Hematopoietic multipotent progenitor cell (in vitro differentiated cells): ENCODE measurements around the gene RHOT1. TPM values are rescaled to one million over a fixed set of nuclear protein-coding genes. Genes with fewer than 3 reads are reported as not detected.

Experiments
- DNase-seq, 3 donors: peaks; one replicate each; pipeline ENCODE4 v3.0.0-alpha.2; 2011 to 2015; ENCODE audit warnings: low read depth in 2 of 3, low spot score in 2 of 3
- small RNA-seq: library from RNA; depleted of rRNA; stranded (forward); fragments of <200 nt; gene quantifications from one replicate; pipeline ENCODE3, GENCODE V24; 2012
- total RNA-seq: library from RNA; depleted of rRNA; stranded (reverse); fragments of >200 nt; gene quantifications from one replicate; pipeline ENCODE4 v1.2.3, GENCODE V29; 2012

RHOT1 gene
- total RNA-seq, 1 donor = 26.9 TPM

- peak in 1 of 3 donors; percentile 54 for DNase-seq
These were observed 124.3 kb downstream of the RHOT1 start for GRCh38 chr17:32266389-32267301.

- no peak for DNase-seq
These were observed 125.4 kb downstream of the RHOT1 start for GRCh38 chr17:32267690-32268205.

- DNase-seq = no peak
These were observed 126.5 kb downstream of the RHOT1 start for GRCh38 chr17:32268734-32269288.

GRCh38 chr17:32269377-32269776, 127.1 kb downstream of the RHOT1 start:
- DNase-seq = no peak

GRCh38 chr17:32271844-32272243, 129.5 kb downstream of the RHOT1 start:
- no peak for DNase-seq

- DNase-seq = no peak
These were observed 131.8 kb downstream of the RHOT1 start for GRCh38 chr17:32274101-32274500.

GRCh38 chr17:32274643-32275042, 132.3 kb downstream of the RHOT1 start:
- DNase-seq = no peak

Small RNAs within 50 kb of the gene (small RNA-seq; reads per million reads assigned to genes)
- 0.27 reads per million for gene UBL5P2

Other genes starting within 250 kb of the RHOT1 start
- gene UTP6, start 240.8 kb upstream of the RHOT1 start, total RNA-seq = 9.4 TPM
- 9.7 TPM for gene SUZ12, start 205.5 kb upstream of the RHOT1 start, total RNA-seq
- 31.0 TPM for gene LRRC37B, start 135.1 kb upstream of the RHOT1 start, total RNA-seq
- gene RHBDL3, start 123.3 kb downstream of the RHOT1 start, total RNA-seq = 0.27 TPM
- gene C17orf75, start 199.7 kb downstream of the RHOT1 start, total RNA-seq = 5.4 TPM
- gene ZNF207, start 207.7 kb downstream of the RHOT1 start, total RNA-seq = 167 TPM